Body of pancreas (tissue), 4 donors: ENCODE data around the gene MRPL45.
"Not testable (repeated sequence)": the region's sequence is repeated elsewhere in the genome, so short reads cannot be mapped to it uniquely, and the experiment has no call there.

Source experiments
- POLR2A ChIP-seq, 3 donors: fragments of 450-650 bp; IDR thresholded peaks; one replicate each; pipeline ENCODE4 v1.6.1; 2016; ENCODE audit warnings: antibody characterized with exemption in 3 of 3, mild to moderate bottlenecking in 2 of 3
- TF ChIP-seq, protein P1 (sequence below), 7 experiments: fragments of 450-650 bp in 4 of 7; fragments of 200-600 bp in 3 of 7; sonication (generic) in 3 of 7; IDR thresholded peaks; one replicate each; pipeline ENCODE4 v1.5.1; 2016 to 2019; ENCODE audit warnings: antibody characterized with exemption in 7 of 7

DNA sequence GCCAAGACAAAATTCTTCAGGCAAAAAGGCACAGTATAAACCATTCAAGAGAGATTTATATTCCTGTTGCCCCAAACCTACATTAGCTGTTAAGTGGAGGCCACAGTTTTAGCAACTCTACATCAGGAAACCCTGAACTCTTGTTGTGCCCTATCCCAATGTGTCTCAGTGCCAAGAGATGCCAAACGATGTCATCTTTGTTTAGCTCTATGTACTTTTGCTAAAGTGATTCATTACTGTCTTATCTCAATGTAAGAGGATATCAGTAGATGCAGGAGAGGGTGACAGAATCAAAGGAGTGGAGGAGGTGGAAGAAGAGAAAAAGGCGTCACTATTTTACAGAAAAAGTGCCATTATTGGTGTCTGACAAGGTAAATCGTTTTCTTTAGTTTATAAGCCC lies 28.8 kb upstream of the MRPL45 start:
- TF ChIP-seq, protein P1, sequence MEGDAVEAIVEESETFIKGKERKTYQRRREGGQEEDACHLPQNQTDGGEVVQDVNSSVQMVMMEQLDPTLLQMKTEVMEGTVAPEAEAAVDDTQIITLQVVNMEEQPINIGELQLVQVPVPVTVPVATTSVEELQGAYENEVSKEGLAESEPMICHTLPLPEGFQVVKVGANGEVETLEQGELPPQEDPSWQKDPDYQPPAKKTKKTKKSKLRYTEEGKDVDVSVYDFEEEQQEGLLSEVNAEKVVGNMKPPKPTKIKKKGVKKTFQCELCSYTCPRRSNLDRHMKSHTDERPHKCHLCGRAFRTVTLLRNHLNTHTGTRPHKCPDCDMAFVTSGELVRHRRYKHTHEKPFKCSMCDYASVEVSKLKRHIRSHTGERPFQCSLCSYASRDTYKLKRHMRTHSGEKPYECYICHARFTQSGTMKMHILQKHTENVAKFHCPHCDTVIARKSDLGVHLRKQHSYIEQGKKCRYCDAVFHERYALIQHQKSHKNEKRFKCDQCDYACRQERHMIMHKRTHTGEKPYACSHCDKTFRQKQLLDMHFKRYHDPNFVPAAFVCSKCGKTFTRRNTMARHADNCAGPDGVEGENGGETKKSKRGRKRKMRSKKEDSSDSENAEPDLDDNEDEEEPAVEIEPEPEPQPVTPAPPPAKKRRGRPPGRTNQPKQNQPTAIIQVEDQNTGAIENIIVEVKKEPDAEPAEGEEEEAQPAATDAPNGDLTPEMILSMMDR (IDR thresholded peaks at IDR 0.05), result not testable (repeated sequence)
- TF ChIP-seq POLR2A (IDR thresholded peaks at IDR 0.05), result not testable (repeated sequence)
